ENCODE data around the gene R3HDML. TPM values are rescaled to one million over a fixed set of nuclear protein-coding genes. Genes with fewer than 3 reads are reported as not detected.
"Not testable (repeated sequence)": the region's sequence is repeated elsewhere in the genome, so short reads cannot be mapped to it uniquely, and the experiment has no call there.

Gene R3HDML
- total RNA-seq, 1 donor from 2014 or later, result not detected

- Mint-ChIP-seq H3K27me3 (ENCODE audit: low read depth) (no peaks in the 10 kb centered on the region), H3K4me3 (no peak overlapping the region), H3K36me3 (peaks cover 2% of the 10 kb centered on the region), H3K27ac (no peak overlapping the region), H3K9me3 (no peaks in the 10 kb centered on the region), H3K4me1 (peaks cover 5% of the 10 kb centered on the region)
- no peak for DNase-seq (ENCODE audit: low spot score in 2 of 2, unreplicated experiment in 2 of 2)
- no peak for TF ChIP-seq CTCF (IDR thresholded peaks at IDR 0.05; ENCODE audit: unreplicated experiment)
Measured at GRCh38 chr20:44297721-44298120, 39.1 kb upstream of the R3HDML start.

- H3K9me3 Mint-ChIP-seq; H3K4me3 Mint-ChIP-seq; H3K27ac Mint-ChIP-seq; DNase-seq (ENCODE audit: low spot score in 2 of 2, unreplicated experiment in 2 of 2); H3K4me1 Mint-ChIP-seq; H3K27me3 Mint-ChIP-seq (ENCODE audit: low read depth); H3K36me3 Mint-ChIP-seq: not testable (repeated sequence)
Measured at GRCh38 chr20:44299011-44299535, 37.8 kb upstream of the R3HDML start.

GRCh38 chr20:44301285-44301684 lies 35.6 kb upstream of the R3HDML start:
- no peak overlapping the region for H3K4me3 Mint-ChIP-seq
- no peak for TF ChIP-seq CTCF (IDR thresholded peaks at IDR 0.05; ENCODE audit: unreplicated experiment)
- H3K27me3 Mint-ChIP-seq (ENCODE audit: low read depth), result no peaks in the 10 kb centered on the region
- no peak overlapping the region for H3K27ac Mint-ChIP-seq
- H3K4me1 Mint-ChIP-seq, result no peaks in the 10 kb centered on the region
- H3K36me3 Mint-ChIP-seq, result peaks cover 2% of the 10 kb centered on the region
- no peak for DNase-seq (ENCODE audit: low spot score in 2 of 2, unreplicated experiment in 2 of 2)
- H3K9me3 Mint-ChIP-seq, result no peaks in the 10 kb centered on the region

GRCh38 chr20:44302026-44302669 lies 34.7 kb upstream of the R3HDML start:
- no peak overlapping the region for H3K27ac Mint-ChIP-seq
- H3K27me3 Mint-ChIP-seq (ENCODE audit: low read depth), result no peaks in the 10 kb centered on the region
- H3K4me3 Mint-ChIP-seq, result no peak overlapping the region
- no peak for TF ChIP-seq CTCF (IDR thresholded peaks at IDR 0.05; ENCODE audit: unreplicated experiment)
- peaks cover 2% of the 10 kb centered on the region for H3K36me3 Mint-ChIP-seq
- no peaks in the 10 kb centered on the region for H3K9me3 Mint-ChIP-seq
- no peaks in the 10 kb centered on the region for H3K4me1 Mint-ChIP-seq
- DNase-seq (ENCODE audit: low spot score in 2 of 2, unreplicated experiment in 2 of 2), result no peak

- peaks cover 2% of the 10 kb centered on the region for H3K36me3 Mint-ChIP-seq
- no peaks in the 10 kb centered on the region for H3K27me3 Mint-ChIP-seq (ENCODE audit: low read depth)
- no peak overlapping the region for H3K27ac Mint-ChIP-seq
- no peak for DNase-seq (ENCODE audit: low spot score in 2 of 2, unreplicated experiment in 2 of 2)
- H3K9me3 Mint-ChIP-seq, result no peaks in the 10 kb centered on the region
- TF ChIP-seq CTCF (IDR thresholded peaks at IDR 0.05; ENCODE audit: unreplicated experiment), result no peak
- H3K4me3 Mint-ChIP-seq, result no peak overlapping the region
- no peaks in the 10 kb centered on the region for H3K4me1 Mint-ChIP-seq
Measured at GRCh38 chr20:44302736-44303135, 34.1 kb upstream of the R3HDML start.

GRCh38 chr20:44304383-44304782 lies 32.5 kb upstream of the R3HDML start:
- no peaks in the 10 kb centered on the region for H3K9me3 Mint-ChIP-seq
- no peak for DNase-seq (ENCODE audit: low spot score in 2 of 2, unreplicated experiment in 2 of 2)
- H3K27ac Mint-ChIP-seq, result no peak overlapping the region
- H3K4me1 Mint-ChIP-seq, result no peaks in the 10 kb centered on the region
- H3K4me3 Mint-ChIP-seq, result no peak overlapping the region
- H3K27me3 Mint-ChIP-seq (ENCODE audit: low read depth), result no peaks in the 10 kb centered on the region
- peaks cover 2% of the 10 kb centered on the region for H3K36me3 Mint-ChIP-seq
- TF ChIP-seq CTCF (IDR thresholded peaks at IDR 0.05; ENCODE audit: unreplicated experiment), result no peak

Data from mesothelial cell of epicardium (in vitro differentiated cells).